ENCODE results near the gene ZNF280C. TPM values are rescaled to one million over a fixed set of nuclear protein-coding genes. Genes with fewer than 3 reads are reported as not detected.
"Not testable (repeated sequence)": the region's sequence is repeated elsewhere in the genome, so short reads cannot be mapped to it uniquely, and the experiment has no call there.

Gene ZNF280C
- total RNA-seq, 4 donors from 2014 or later = 2.4 to 7.0 (median 3.6) TPM

GRCh38 chrX:130260316-130260715, 8.4 kb downstream of the ZNF280C start:
- Histone ChIP-seq H3K4me3 (no peak overlapping the region), H3K27me3 (no peaks in the 10 kb centered on the region), H3K4me1 (no peaks in the 10 kb centered on the region), H3K36me3 (no peaks in the 10 kb centered on the region), H3K27ac (no peak overlapping the region), H3K9me3 (no peaks in the 10 kb centered on the region)
- WGBS, 2 donors = 87 to 100% methylated on average over 2 of the region's 2 CpGs
- no peak for TF ChIP-seq EP300 (IDR thresholded peaks at IDR 0.05)
- no peak for TF ChIP-seq POLR2A (IDR thresholded peaks at IDR 0.05)
- TF ChIP-seq CTCF (IDR thresholded peaks at IDR 0.05) = no peak
- DNase-seq (ENCODE audit: low spot score in 2 of 2) = no peak

- Histone ChIP-seq H3K36me3 (no peaks in the 10 kb centered on the region), H3K27me3 (no peaks in the 10 kb centered on the region), H3K27ac (no peak overlapping the region), H3K4me3 (no peak overlapping the region), H3K9me3 (no peaks in the 10 kb centered on the region), H3K4me1 (no peaks in the 10 kb centered on the region)
- no peak for DNase-seq (ENCODE audit: low spot score in 2 of 2)
- TF ChIP-seq EP300 (IDR thresholded peaks at IDR 0.05) = no peak
- no peak for TF ChIP-seq CTCF (IDR thresholded peaks at IDR 0.05)
- no peak for TF ChIP-seq POLR2A (IDR thresholded peaks at IDR 0.05)
These were observed 14.8 kb downstream of the ZNF280C start for GRCh38 chrX:130253916-130254315.

GRCh38 chrX:130251671-130252070, 17.0 kb downstream of the ZNF280C start:
- H3K4me3 ChIP-seq = no peak overlapping the region
- H3K36me3 ChIP-seq = no peaks in the 10 kb centered on the region
- no peak overlapping the region for H3K27ac ChIP-seq
- H3K4me1 ChIP-seq = no peaks in the 10 kb centered on the region
- 85% methylated on average over 14 of the region's 14 CpGs for WGBS, 2 donors
- no peaks in the 10 kb centered on the region for H3K9me3 ChIP-seq
- TF ChIP-seq EP300 (IDR thresholded peaks at IDR 0.05) = no peak
- DNase-seq (ENCODE audit: low spot score in 2 of 2) = no peak
- no peaks in the 10 kb centered on the region for H3K27me3 ChIP-seq

GRCh38 chrX:130247996-130248395, 20.7 kb downstream of the ZNF280C start:
- H3K4me1 ChIP-seq = no peaks in the 10 kb centered on the region
- DNase-seq (ENCODE audit: low spot score in 2 of 2) = no peak
- 88 to 94% methylated on average over 6 of the region's 6 CpGs for WGBS, 2 donors
- TF ChIP-seq POLR2A (IDR thresholded peaks at IDR 0.05) (no peak), EP300 (IDR thresholded peaks at IDR 0.05) (no peak), CTCF (IDR thresholded peaks at IDR 0.05) (no peak)
- H3K4me3 ChIP-seq = no peak overlapping the region
- peaks cover 0 to 6% (median 0%) of the 10 kb centered on the region in 3 donors for H3K36me3 ChIP-seq
- no peaks in the 10 kb centered on the region for H3K27me3 ChIP-seq
- H3K9me3 ChIP-seq = no peaks in the 10 kb centered on the region
- H3K27ac ChIP-seq = no peak overlapping the region

GRCh38 chrX:130246084-130246483, 22.6 kb downstream of the ZNF280C start:
- DNase-seq (ENCODE audit: low spot score in 2 of 2) = no peak
- 78 to 91% methylated on average over 2 of the region's 2 CpGs for WGBS, 2 donors
- Histone ChIP-seq H3K27me3 (no peaks in the 10 kb centered on the region), H3K27ac (no peak overlapping the region), H3K4me3 (no peak overlapping the region), H3K36me3 (peaks cover 0 to 20% (median 0%) of the 10 kb centered on the region in 3 donors), H3K4me1 (no peaks in the 10 kb centered on the region), H3K9me3 (no peaks in the 10 kb centered on the region)
- TF ChIP-seq POLR2A (IDR thresholded peaks at IDR 0.05) (no peak), EP300 (IDR thresholded peaks at IDR 0.05) (no peak), CTCF (IDR thresholded peaks at IDR 0.05) (no peak)

GRCh38 chrX:130245441-130245840, 23.3 kb downstream of the ZNF280C start:
- no peaks in the 10 kb centered on the region for H3K9me3 ChIP-seq
- H3K4me1 ChIP-seq = no peaks in the 10 kb centered on the region

GRCh38 chrX:130231184-130231583, 37.5 kb downstream of the ZNF280C start:
- WGBS, 2 donors = 79 to 100% methylated on average over 4 of the region's 4 CpGs
- H3K9me3 ChIP-seq; H3K4me3 ChIP-seq; H3K27ac ChIP-seq; DNase-seq (ENCODE audit: low spot score in 2 of 2); H3K4me1 ChIP-seq; H3K27me3 ChIP-seq: not testable (repeated sequence)
- peaks cover 0 to 18% (median 0%) of the 10 kb centered on the region in 3 donors for H3K36me3 ChIP-seq

More at GRCh38 chrX:130245441-130245840, 23.3 kb downstream of the ZNF280C start:
- Histone ChIP-seq H3K4me3 (no peak overlapping the region), H3K36me3 (peaks cover 0 to 20% (median 0%) of the 10 kb centered on the region in 3 donors), H3K27ac (no peak overlapping the region), H3K27me3 (no peaks in the 10 kb centered on the region)
- no peak for DNase-seq (ENCODE audit: low spot score in 2 of 2)
- no peak for TF ChIP-seq EP300 (IDR thresholded peaks at IDR 0.05)
- TF ChIP-seq CTCF (IDR thresholded peaks at IDR 0.05) = no peak
- TF ChIP-seq POLR2A (IDR thresholded peaks at IDR 0.05) = no peak

Measured in tibial nerve (tissue), 4 donors.